Endodermal cell (in vitro differentiated cells): ENCODE measurements around the gene BBIP1. TPM values are rescaled to one million over a fixed set of nuclear protein-coding genes. Genes with fewer than 3 reads are reported as not detected.

Experiments
- DNase-seq: peaks from one replicate; pipeline ENCODE4 v3.0.0-alpha.2; 2017
- H3K27ac ChIP-seq: 2 replicates; pipeline ENCODE4 v1.5.1; 2013; ENCODE audit warnings: mild to moderate bottlenecking, low read depth, low read length, moderate library complexity
- H3K27me3 ChIP-seq: 2 replicates; pipeline ENCODE4 v1.6.1; 2013; ENCODE audit warnings: mild to moderate bottlenecking, low read length, moderate library complexity; ENCODE audit not compliant: insufficient read depth, control insufficient read depth, poor library complexity, severe bottlenecking
- H3K36me3 ChIP-seq: 2 replicates; pipeline ENCODE4 v1.7.0; 2013; ENCODE audit warnings: mild to moderate bottlenecking, low read length, moderate library complexity; ENCODE audit not compliant: control insufficient read depth, insufficient read depth
- H3K4me1 ChIP-seq: one replicate; pipeline ENCODE4 v1.7.0; 2013; ENCODE audit warnings: low read length; ENCODE audit not compliant: control insufficient read depth, insufficient read depth
- H3K4me3 ChIP-seq: 2 replicates; pipeline ENCODE4 v1.5.1; 2013; ENCODE audit warnings: mild to moderate bottlenecking, low read length, moderate library complexity
- H3K9ac ChIP-seq: 2 replicates; pipeline ENCODE4 v1.6.1; 2013; ENCODE audit warnings: mild to moderate bottlenecking, low read length, moderate library complexity; ENCODE audit not compliant: poor library complexity, severe bottlenecking; ENCODE audit errors: extremely low read depth
- H3K9me3 ChIP-seq: 2 replicates; pipeline ENCODE4 v1.6.1; 2013; ENCODE audit warnings: mild to moderate bottlenecking, low read length, moderate library complexity; ENCODE audit not compliant: control insufficient read depth
- H3K27ac Mint-ChIP-seq: 2 replicates; pipeline ENCODE4 v1.8.0; 2020; ENCODE audit warnings: mixed read lengths
- H3K27me3 Mint-ChIP-seq: 2 replicates; pipeline ENCODE4 v1.8.0; 2021; ENCODE audit warnings: mild to moderate bottlenecking, mixed read lengths; ENCODE audit not compliant: insufficient read depth
- H3K36me3 Mint-ChIP-seq: 2 replicates; pipeline ENCODE4 v1.8.0; 2020; ENCODE audit warnings: low read depth, mixed read lengths
- H3K4me1 Mint-ChIP-seq: 2 replicates; pipeline ENCODE4 v1.8.0; 2020; ENCODE audit warnings: mixed read lengths
- H3K4me3 Mint-ChIP-seq: 2 replicates; pipeline ENCODE4 v1.8.0; 2020; ENCODE audit warnings: mild to moderate bottlenecking, moderate library complexity, mixed read lengths
- H3K9me3 Mint-ChIP-seq: 2 replicates; pipeline ENCODE4 v1.8.0; 2020; ENCODE audit warnings: mild to moderate bottlenecking, mixed read lengths
- WGBS, 2 experiments: methylation state at CpG; one replicate each; pipeline versions ENCODE4 v1.1.5 to v1.1.7; 2013; ENCODE audit warnings: missing lambda C conversion rate in 2 of 2, mixed read lengths in 1 of 2; ENCODE audit not compliant: insufficient coverage in 1 of 2, insufficient read length in 1 of 2; 5-methylcytosine and 5-hydroxymethylcytosine counted together
- total RNA-seq, 2 donors: library from RNA; stranded (reverse); fragmentation: NEBNext Ultra II Directional in 1 of 2; extraction: Animal tissue kit (Norgen Biotek cat#: 25700) in 1 of 2; gene quantifications; 2 replicates in 1 of 2; 3 replicates in 1 of 2; pipeline ENCODE4 v1.2.1, GENCODE V29; 2021
- TF ChIP-seq, protein P1 (sequence below): fragments of 200-600 bp; sonication (generic); conservative IDR thresholded peaks from 2 replicates; pipeline ENCODE4 v1.5.0; 2021; ENCODE audit warnings: antibody characterized with exemption, mild to moderate bottlenecking

BBIP1 gene
- total RNA-seq, 2 donors from 2014 or later, result 27.6 to 32.8 TPM

DNA sequence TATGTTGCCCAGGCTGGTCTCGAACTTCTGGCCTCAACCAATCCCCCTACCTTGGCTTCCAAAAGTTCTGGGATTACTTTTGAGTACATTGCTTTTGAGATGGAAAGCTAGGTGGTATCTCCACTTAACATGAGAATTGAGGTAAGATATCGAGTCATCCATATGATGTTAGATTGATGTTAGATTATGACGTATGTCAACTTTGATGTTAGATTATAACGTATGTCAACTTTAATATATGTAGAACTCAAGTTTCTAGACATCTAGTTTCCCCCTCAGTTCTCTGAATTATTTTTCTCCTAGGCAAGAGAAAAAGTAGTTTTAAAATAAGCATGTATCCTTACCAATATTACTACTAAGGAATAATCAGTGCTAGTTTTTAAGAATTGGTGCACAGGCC lies 20.4 kb upstream of the BBIP1 start:
- WGBS, 2 experiments, result 96% methylated on average over 4 of the region's 4 CpGs; no CpG with 5 or more reads in 1 of the 2 experiments
- DNase-seq, result no peak
- Histone ChIP-seq H3K36me3 (peaks cover 33% of the 10 kb centered on the region), H3K9me3 (peaks cover 17% of the 10 kb centered on the region), H3K4me3 (no peak overlapping the region), H3K27me3 (no peaks in the 10 kb centered on the region), H3K4me1 (no peaks in the 10 kb centered on the region), H3K27ac (no peak overlapping the region), H3K9ac (no peak overlapping the region)
- Mint-ChIP-seq H3K9me3 (no peaks in the 10 kb centered on the region), H3K4me1 (peaks cover 3% of the 10 kb centered on the region), H3K27ac (no peak overlapping the region), H3K27me3 (no peaks in the 10 kb centered on the region), H3K36me3 (peaks cover 29% of the 10 kb centered on the region), H3K4me3 (no peak overlapping the region)
- TF ChIP-seq, protein P1, sequence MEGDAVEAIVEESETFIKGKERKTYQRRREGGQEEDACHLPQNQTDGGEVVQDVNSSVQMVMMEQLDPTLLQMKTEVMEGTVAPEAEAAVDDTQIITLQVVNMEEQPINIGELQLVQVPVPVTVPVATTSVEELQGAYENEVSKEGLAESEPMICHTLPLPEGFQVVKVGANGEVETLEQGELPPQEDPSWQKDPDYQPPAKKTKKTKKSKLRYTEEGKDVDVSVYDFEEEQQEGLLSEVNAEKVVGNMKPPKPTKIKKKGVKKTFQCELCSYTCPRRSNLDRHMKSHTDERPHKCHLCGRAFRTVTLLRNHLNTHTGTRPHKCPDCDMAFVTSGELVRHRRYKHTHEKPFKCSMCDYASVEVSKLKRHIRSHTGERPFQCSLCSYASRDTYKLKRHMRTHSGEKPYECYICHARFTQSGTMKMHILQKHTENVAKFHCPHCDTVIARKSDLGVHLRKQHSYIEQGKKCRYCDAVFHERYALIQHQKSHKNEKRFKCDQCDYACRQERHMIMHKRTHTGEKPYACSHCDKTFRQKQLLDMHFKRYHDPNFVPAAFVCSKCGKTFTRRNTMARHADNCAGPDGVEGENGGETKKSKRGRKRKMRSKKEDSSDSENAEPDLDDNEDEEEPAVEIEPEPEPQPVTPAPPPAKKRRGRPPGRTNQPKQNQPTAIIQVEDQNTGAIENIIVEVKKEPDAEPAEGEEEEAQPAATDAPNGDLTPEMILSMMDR, result no peak

DNA sequence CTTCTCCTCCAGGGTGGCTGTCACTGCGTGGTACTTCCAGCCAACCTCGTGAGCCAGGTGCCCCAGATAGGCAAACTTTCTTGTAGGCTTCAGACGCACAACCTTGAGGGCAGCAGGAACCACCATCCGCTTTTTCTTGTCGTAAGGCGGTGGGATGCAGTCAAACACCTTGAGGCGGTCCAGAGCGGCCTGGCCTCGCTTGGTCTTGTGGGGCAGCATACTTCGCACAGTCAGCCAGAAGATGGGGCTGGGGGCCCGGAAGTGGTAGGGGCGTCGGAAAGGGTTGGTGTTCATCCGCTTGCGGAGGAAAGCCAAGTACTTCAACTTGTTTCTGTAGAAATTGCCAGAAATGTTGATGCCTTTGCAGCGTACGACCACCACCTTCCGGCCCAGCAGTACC lies 17.8 kb upstream of the BBIP1 start:
- Histone ChIP-seq H3K27me3 (no peaks in the 10 kb centered on the region), H3K4me1 (peaks cover 12% of the 10 kb centered on the region), H3K9ac (no peak overlapping the region), H3K27ac (no peak overlapping the region), H3K9me3 (peaks cover 4% of the 10 kb centered on the region), H3K4me3 (no peak overlapping the region), H3K36me3 (peaks cover 6% of the 10 kb centered on the region)
- no peak for DNase-seq
- no peaks in the 10 kb centered on the region for H3K9me3 Mint-ChIP-seq
- 97% methylated on average over 18 of the region's 18 CpGs for WGBS, 2 experiments
- no peak overlapping the region for H3K27ac Mint-ChIP-seq
- TF ChIP-seq, protein P1, result no peak
- no peaks in the 10 kb centered on the region for H3K4me1 Mint-ChIP-seq
- no peaks in the 10 kb centered on the region for H3K27me3 Mint-ChIP-seq
- no peak overlapping the region for H3K4me3 Mint-ChIP-seq
- peaks cover 12% of the 10 kb centered on the region for H3K36me3 Mint-ChIP-seq

DNA sequence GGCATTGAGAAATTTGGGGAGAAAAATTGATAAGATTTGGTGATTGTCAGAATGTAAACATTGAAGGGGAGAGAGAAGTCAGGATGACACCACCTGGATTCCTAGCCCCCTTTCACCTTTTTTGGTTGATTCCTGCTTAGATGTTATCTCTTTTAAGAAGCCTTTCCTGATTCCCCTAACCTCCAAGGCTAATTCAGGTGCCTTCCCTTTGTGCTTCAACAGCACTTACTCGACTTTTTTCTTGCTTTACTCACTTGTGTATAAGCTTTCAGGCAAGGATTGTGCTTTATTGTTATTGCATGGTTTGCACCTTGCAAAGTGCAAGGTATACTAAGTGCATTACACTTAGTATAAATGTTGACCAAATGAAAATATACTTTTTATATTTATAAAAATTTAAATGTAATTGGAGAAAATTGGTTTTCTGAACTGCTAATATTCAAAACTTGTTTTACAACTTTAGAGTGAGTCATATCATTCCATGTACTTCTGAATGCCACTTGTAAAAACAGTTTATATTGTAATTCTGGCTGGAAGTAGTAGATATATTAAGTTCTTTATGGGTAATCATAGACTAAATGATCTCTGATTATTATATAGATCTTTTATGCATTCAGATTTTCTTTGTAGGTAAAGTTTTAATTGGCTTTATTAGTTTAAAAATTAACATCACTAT lies 13.7 kb upstream of the BBIP1 start:
- H3K27me3 Mint-ChIP-seq, result no peaks in the 10 kb centered on the region

More for the DNA sequence above, 13.7 kb upstream of the BBIP1 start:
- H3K4me3 ChIP-seq, result no peak overlapping the region
- Mint-ChIP-seq H3K4me1 (peaks cover 5% of the 10 kb centered on the region), H3K4me3 (no peak overlapping the region), H3K36me3 (no peaks in the 10 kb centered on the region), H3K27ac (no peak overlapping the region), H3K9me3 (no peaks in the 10 kb centered on the region)
- H3K36me3 ChIP-seq, result peaks cover 5% of the 10 kb centered on the region
- peaks cover 12% of the 10 kb centered on the region for H3K4me1 ChIP-seq
- DNase-seq, result no peak
- no peak overlapping the region for H3K9ac ChIP-seq
- H3K27me3 ChIP-seq, result no peaks in the 10 kb centered on the region
- TF ChIP-seq, protein P1, result no peak
- 83% methylated on average over 1 of the region's 1 CpG; no CpG with 5 or more reads in 1 of the 2 experiments for WGBS, 2 experiments
- H3K27ac ChIP-seq, result no peak overlapping the region
- H3K9me3 ChIP-seq, result no peaks in the 10 kb centered on the region
